HepG2 (cell line): ENCODE results near the gene DCT. TPM values are rescaled to one million over a fixed set of nuclear protein-coding genes. Genes with fewer than 3 reads are reported as not detected.

ENCODE experiments used
- ATAC-seq: fragments of 200-7000 bp; cut with Tn5 transposase; 3 replicates; pipeline ENCODE4 v1.9.1; 2020; ENCODE audit warnings: mild to moderate bottlenecking, moderate library complexity
- BruUV-seq: library from RNA; stranded (reverse); fragments of 400-500 nt; replicated peaks from 2 replicates; lab custom pipeline; 2021; lab: Mats Ljungman, UMichigan
- CTCF ChIA-PET: fragments of 300-600 bp; formaldehyde crosslinking; extraction: SDS; loops from one replicate; lab custom pipeline; 2021; ENCODE audit warnings: low total read pairs, inconsistent platforms, low intra/inter-chr PET ratio; lab: Yijun Ruan, JAX
- POLR2A ChIA-PET: fragments of 350-600 bp; sonication (Branson Sonifier 250); formaldehyde crosslinking; loops from one replicate; lab custom pipeline; 2020; ENCODE audit warnings: antibody characterized with exemption, inconsistent platforms; lab: Yijun Ruan, JAX
- DNase-seq: peaks from one replicate; pipeline ENCODE4 v3.0.0-alpha.2; 2015; ENCODE audit warnings: low spot score
- FAIRE-seq: peaks from 3 replicates; lab custom pipeline; 2011; peaks lifted over from hg19 to GRCh38; lab: Jason Lieb, UNC
- H2AFZ ChIP-seq: one replicate; pipeline ENCODE4 v1.6.1; 2011; ENCODE audit warnings: low read length, inconsistent platforms
- H3K27ac ChIP-seq: fragments of 300-600 bp; 3 replicates; pipeline ENCODE4 v1.8.0; 2011; ENCODE audit warnings: mixed run types, mild to moderate bottlenecking, mixed read lengths, low read length, inconsistent platforms; ENCODE audit not compliant: insufficient read depth; ENCODE audit errors: extremely low read length
- H3K27me3 ChIP-seq, 2 experiments: fragments of 200-600 bp in 1 of 2; 2 replicates in 1 of 2; 3 replicates in 1 of 2; pipeline versions ENCODE4 v1.6.0 to v1.8.0; 2011; ENCODE audit warnings: low read length in 2 of 2, mild to moderate bottlenecking in 2 of 2, moderate library complexity in 2 of 2, inconsistent platforms in 1 of 2; ENCODE audit not compliant: insufficient read depth in 2 of 2, control insufficient read depth in 1 of 2
- H3K36me3 ChIP-seq, 2 experiments: fragments of 200-600 bp in 1 of 2; replicated peaks in 1 of 2; 2 replicates in 1 of 2; 3 replicates in 1 of 2; pipeline versions ENCODE4 v1.5.1 to v1.8.0; 2011; ENCODE audit warnings: low read length in 2 of 2, inconsistent platforms in 1 of 2; ENCODE audit not compliant: insufficient read depth in 2 of 2, control insufficient read depth in 1 of 2
- H3K4me1 ChIP-seq: 2 replicates; pipeline ENCODE4 v1.5.1; 2012; ENCODE audit warnings: low read length, inconsistent platforms; ENCODE audit not compliant: insufficient read depth
- H3K4me2 ChIP-seq: 2 replicates; pipeline ENCODE4 v1.6.0; 2011; ENCODE audit warnings: low read depth, low read length, inconsistent platforms
- H3K4me3 ChIP-seq, 3 experiments: fragments of 200-600 bp in 1 of 3; sonication (generic), shearing (Covaris generic) in 1 of 3; replicated peaks in 1 of 3; 2 replicates each; pipeline ENCODE4 v1.5.1; 2011 to 2016; ENCODE audit warnings: low read length in 3 of 3, inconsistent platforms in 2 of 3, low read depth in 2 of 3, mild to moderate bottlenecking in 2 of 3, control low read depth in 1 of 3, mixed read lengths in 1 of 3; ENCODE audit not compliant: insufficient read depth in 1 of 3
- H3K79me2 ChIP-seq: one replicate; pipeline ENCODE4 v1.6.1; 2011; ENCODE audit warnings: low read length, inconsistent platforms; ENCODE audit not compliant: insufficient read depth
- H3K9ac ChIP-seq: 2 replicates; pipeline ENCODE4 v1.6.0; 2011; ENCODE audit warnings: mild to moderate bottlenecking, low read depth, low read length, inconsistent platforms; ENCODE audit not compliant: insufficient read depth
- H3K9me3 ChIP-seq: 2 replicates; pipeline ENCODE4 v1.5.1; 2012; ENCODE audit warnings: mild to moderate bottlenecking, low read length
- H4K20me1 ChIP-seq: 2 replicates; pipeline ENCODE4 v1.6.0; 2011; ENCODE audit warnings: inconsistent platforms, mild to moderate bottlenecking, low read length, moderate library complexity; ENCODE audit not compliant: insufficient read depth
- GMEB1 ChIP-seq: sonication (generic); formaldehyde crosslinking; IDR thresholded peaks from 2 replicates; pipeline ENCODE4 v1.5.1; 2020; ENCODE audit warnings: missing genetic modification reagents, mild to moderate bottlenecking, borderline replicate concordance
- HDAC1 ChIP-seq: sonication (generic); formaldehyde crosslinking; IDR thresholded peaks from 2 replicates; pipeline ENCODE4 v1.5.1; 2020; ENCODE audit warnings: mild to moderate bottlenecking, missing genetic modification reagents
- NFYB ChIP-seq: sonication (generic); formaldehyde crosslinking; IDR thresholded peaks from 2 replicates; pipeline ENCODE4 v1.4.0; 2020; ENCODE audit warnings: missing genetic modification reagents
- REL ChIP-seq: sonication (generic); formaldehyde crosslinking; conservative IDR thresholded peaks from 2 replicates; pipeline ENCODE4 v1.8.0; 2022; ENCODE audit warnings: mild to moderate bottlenecking, missing genetic modification reagents, moderate library complexity
- SOX6 ChIP-seq, 2 experiments: fragments of 450-650 bp in 1 of 2; sonication (generic) in 1 of 2; formaldehyde crosslinking in 1 of 2; IDR thresholded peaks; 2 replicates each; pipeline versions ENCODE4 v1.4.0 to v1.6.1; 2017 to 2020; ENCODE audit warnings: antibody characterized with exemption in 1 of 2, mild to moderate bottlenecking in 1 of 2, missing genetic modification reagents in 1 of 2
- SP4 ChIP-seq: sonication (generic); formaldehyde crosslinking; IDR thresholded peaks from 2 replicates; pipeline ENCODE4 v1.8.1; 2023; ENCODE audit warnings: mild to moderate bottlenecking, missing genetic modification reagents
- ZNF138 ChIP-seq: sonication (generic); formaldehyde crosslinking; IDR thresholded peaks from 2 replicates; pipeline ENCODE4 v1.5.0; 2020; ENCODE audit warnings: mild to moderate bottlenecking, low read depth, missing genetic modification reagents
- WGBS: methylation state at CpG from one replicate; pipeline ENCODE4 v1.1.6; 2017; ENCODE audit warnings: low lambda C conversion rate; 5-methylcytosine and 5-hydroxymethylcytosine counted together
- in situ Hi-C: cut with HindIII; loops from 2 replicates; pipeline ENCODE4 v1.10.0; 2017; ENCODE audit warnings: low pct_unique_long_range_greater_than_20kb; ENCODE audit not compliant: extremely low pct_ligation_motif_present
- intact Hi-C: fragments of 100-400 bp; cut with micrococcal nuclease; formaldehyde crosslinking; loops from one replicate; pipeline ENCODE4 v1.10.0; 2022; ENCODE audit not compliant: unreplicated experiment
- polyA plus RNA-seq, 8 experiments: library from polyadenylated mRNA; depleted of rRNA in 3 of 8; stranded (reverse) in 7 of 8; unstranded in 1 of 8; fragments of >200 nt; fragmentation: Illumina TruSeq in 4 of 8; extraction: Trizol in 4 of 8; gene quantifications; 2 replicates each; pipeline versions ENCODE4 v1.2.1 to v1.2.3, GENCODE V29; 2011 to 2016; ENCODE audit warnings: low read depth in 4 of 8, missing spikeins in 1 of 8, mixed read lengths in 1 of 8; ENCODE audit not compliant: insufficient read depth in 1 of 8
- total RNA-seq, 5 experiments: library from RNA; depleted of rRNA; stranded (reverse); fragments of >200 nt; fragmentation: Illumina TruSeq; extraction: Trizol; gene quantifications; 2 replicates each; pipeline ENCODE4 v1.2.3, GENCODE V29; 2016; ENCODE audit warnings: low read depth in 1 of 5

Gene DCT
- total and polyA plus RNA-seq, 2 of the 13 experiments (the other 11 are each of a cell fraction or from before 2014, with no cell fraction given): not detected

GRCh38 chr13:94494026-94494425, 14.5 kb upstream of the DCT start:
- no peak overlapping the region for H3K4me2 ChIP-seq
- H3K4me3 ChIP-seq: no peak overlapping the region
- WGBS: 0% methylated on average over 2 of the region's 2 CpGs
- no peak for DNase-seq
- intact Hi-C loops: no loop called here
- no peaks in the 10 kb centered on the region for H3K9me3 ChIP-seq
- in situ Hi-C loops: no loop called here
- TF ChIP-seq GMEB1 (CRISPR knock-in tag) (no peak), SOX6 (IDR thresholded peaks at IDR 0.05) (no peak), SOX6 (CRISPR knock-in tag; IDR thresholded peaks at IDR 0.05) (no peak), SP4 (no peak), ZNF138 (CRISPR knock-in tag) (no peak)
- TF ChIP-seq, all 625 proteins: peak for 0
- POLR2A ChIA-PET: no interaction called here
- Histone ChIP-seq H3K27me3 (0 out of 5 replicates have a peak, but pooled peaks cover 0 to 3% of the 10 kb centered on the region in 2 experiments), H3K36me3 (no peaks in the 10 kb centered on the region), H3K79me2 (no peaks in the 10 kb centered on the region), H2AFZ (no peak overlapping the region), H3K4me1 (no peaks in the 10 kb centered on the region), H4K20me1 (no peaks in the 10 kb centered on the region), H3K27ac (no peak overlapping the region), H3K9ac (no peak overlapping the region)
- no peak for FAIRE-seq
- BruUV-seq: no TSS peak
- CTCF ChIA-PET: no interaction called here
- ATAC-seq: no peak

- Histone ChIP-seq H3K36me3 (no peaks in the 10 kb centered on the region), H3K4me1 (no peaks in the 10 kb centered on the region), H3K4me3 (no peak overlapping the region), H3K27ac (no peak overlapping the region)
- intact Hi-C loops: no loop called here
- TF ChIP-seq HDAC1 (CRISPR knock-in tag) (no peak), REL (CRISPR knock-in tag) (no peak), NFYB (no peak)
- TF ChIP-seq, all 625 proteins: peak for 0
- CTCF ChIA-PET: no interaction called here
- 0% methylated on average over 2 of the region's 2 CpGs for WGBS
- Histone ChIP-seq H4K20me1 (no peaks in the 10 kb centered on the region), H3K79me2 (no peaks in the 10 kb centered on the region), H3K4me2 (no peak overlapping the region), H3K9me3 (no peaks in the 10 kb centered on the region), H2AFZ (no peak overlapping the region), H3K27me3 (no peaks in the 10 kb centered on the region), H3K9ac (no peak overlapping the region)
- POLR2A ChIA-PET: no interaction called here
- FAIRE-seq: no peak
- no peak for DNase-seq
- no TSS peak for BruUV-seq
- in situ Hi-C loops: no loop called here
- ATAC-seq: no peak
Measured at GRCh38 chr13:94487043-94487442, 7.6 kb upstream of the DCT start.
